Panc1 (cell line): Measurements from ENCODE around the gene XXYLT1. TPM values are rescaled to one million over a fixed set of nuclear protein-coding genes. Genes with fewer than 3 reads are reported as not detected.

Source experiments
- ATAC-seq: fragments of 200-7000 bp; cut with Tn5 transposase; 2 replicates; pipeline ENCODE4 v1.9.1; 2020; ENCODE audit warnings: mild to moderate bottlenecking, moderate library complexity
- BruUV-seq: library from RNA; stranded (reverse); fragments of 400-500 nt; replicated peaks from 2 replicates; lab custom pipeline; 2021; lab: Mats Ljungman, UMichigan
- CTCF ChIA-PET: fragments of 300-600 bp; sonication (Branson Sonifier 250); formaldehyde crosslinking; loops from one replicate; lab custom pipeline; 2022; ENCODE audit warnings: antibody characterized with exemption; lab: Charles Lee
- POLR2A ChIA-PET: fragments of 300-600 bp; sonication (Branson Sonifier 250); formaldehyde crosslinking; loops from one replicate; lab custom pipeline; 2022; ENCODE audit warnings: antibody characterized with exemption; lab: Charles Lee
- DNase-seq: peaks from one replicate; pipeline ENCODE4 v3.0.0-alpha.2; 2010; ENCODE audit warnings: low read depth, low spot score
- H3K27ac ChIP-seq: 2 replicates; pipeline ENCODE4 v1.5.1; 2011; ENCODE audit warnings: mild to moderate bottlenecking, low read length, inconsistent platforms
- H3K27me3 ChIP-seq: fragments of 200-500 bp; sonication (Bioruptor generic); 2 replicates; pipeline ENCODE4 v1.6.0; 2014; ENCODE audit warnings: low read length, inconsistent platforms; ENCODE audit not compliant: control insufficient read depth, insufficient read depth
- H3K36me3 ChIP-seq: fragments of 200-500 bp; sonication (Bioruptor generic); 2 replicates; pipeline ENCODE4 v1.5.1; 2014; ENCODE audit warnings: inconsistent platforms, mild to moderate bottlenecking, low read length, moderate library complexity; ENCODE audit not compliant: control insufficient read depth, insufficient read depth
- H3K4me1 ChIP-seq: 2 replicates; pipeline ENCODE4 v1.5.1; 2011; ENCODE audit warnings: inconsistent platforms, mild to moderate bottlenecking, low read length, moderate library complexity; ENCODE audit not compliant: control insufficient read depth, insufficient read depth
- H3K4me3 ChIP-seq, 2 experiments: 2 replicates each; pipeline ENCODE4 v1.5.1; 2011 to 2012; ENCODE audit warnings: low read depth in 2 of 2, low read length in 2 of 2, mild to moderate bottlenecking in 2 of 2, inconsistent platforms in 1 of 2, moderate library complexity in 1 of 2
- H3K9me3 ChIP-seq: fragments of 200-500 bp; sonication (Bioruptor generic); 2 replicates; pipeline ENCODE4 v1.5.1; 2014; ENCODE audit warnings: low read depth, mild to moderate bottlenecking, inconsistent platforms, low read length, moderate library complexity; ENCODE audit not compliant: control insufficient read depth, insufficient read depth
- POLR2AphosphoS5 ChIP-seq: IDR thresholded peaks from 2 replicates; pipeline ENCODE4 v1.6.1; 2012; ENCODE audit warnings: mild to moderate bottlenecking, low read depth, low read length, moderate library complexity
- SIN3A ChIP-seq: IDR thresholded peaks from 2 replicates; pipeline ENCODE4 v1.6.1; 2012; ENCODE audit warnings: low read depth, mild to moderate bottlenecking, low read length, moderate library complexity, borderline replicate concordance; ENCODE audit not compliant: insufficient read depth
- TCF7L2 ChIP-seq: IDR thresholded peaks from 2 replicates; pipeline ENCODE4 v1.6.1; 2011; ENCODE audit warnings: mild to moderate bottlenecking, low read depth, low read length, inconsistent platforms
- in situ Hi-C: cut with HindIII; loops from 2 replicates; pipeline ENCODE4 v1.10.0; 2016; ENCODE audit warnings: low sequenced_read_pairs, low pct_unique_long_range_greater_than_20kb
- intact Hi-C: fragments of 100-400 bp; cut with micrococcal nuclease; formaldehyde crosslinking; loops from one replicate; pipeline ENCODE4 v1.10.0; 2022; ENCODE audit not compliant: unreplicated experiment
- total RNA-seq: library from RNA; stranded (reverse); gene quantifications from one replicate; pipeline ENCODE4 v1.2.1, GENCODE V29; 2021; ENCODE audit not compliant: unreplicated experiment
- TF ChIP-seq, protein P1 (sequence below), 2 experiments: IDR thresholded peaks; 2 replicates each; pipeline ENCODE4 v1.6.1; 2011 to 2012; ENCODE audit warnings: low read depth in 2 of 2, control low read depth in 1 of 2, low read length in 1 of 2, mild to moderate bottlenecking in 1 of 2, moderate library complexity in 1 of 2; ENCODE audit not compliant: insufficient read depth in 1 of 2
- TF ChIP-seq, protein P2 (sequence below): fragments of 450-650 bp; IDR thresholded peaks from 2 replicates; pipeline ENCODE4 v1.5.1; 2017; ENCODE audit warnings: mild to moderate bottlenecking

XXYLT1 gene
- total RNA-seq, 1 experiment from 2014 or later: 26.0 TPM

DNA sequence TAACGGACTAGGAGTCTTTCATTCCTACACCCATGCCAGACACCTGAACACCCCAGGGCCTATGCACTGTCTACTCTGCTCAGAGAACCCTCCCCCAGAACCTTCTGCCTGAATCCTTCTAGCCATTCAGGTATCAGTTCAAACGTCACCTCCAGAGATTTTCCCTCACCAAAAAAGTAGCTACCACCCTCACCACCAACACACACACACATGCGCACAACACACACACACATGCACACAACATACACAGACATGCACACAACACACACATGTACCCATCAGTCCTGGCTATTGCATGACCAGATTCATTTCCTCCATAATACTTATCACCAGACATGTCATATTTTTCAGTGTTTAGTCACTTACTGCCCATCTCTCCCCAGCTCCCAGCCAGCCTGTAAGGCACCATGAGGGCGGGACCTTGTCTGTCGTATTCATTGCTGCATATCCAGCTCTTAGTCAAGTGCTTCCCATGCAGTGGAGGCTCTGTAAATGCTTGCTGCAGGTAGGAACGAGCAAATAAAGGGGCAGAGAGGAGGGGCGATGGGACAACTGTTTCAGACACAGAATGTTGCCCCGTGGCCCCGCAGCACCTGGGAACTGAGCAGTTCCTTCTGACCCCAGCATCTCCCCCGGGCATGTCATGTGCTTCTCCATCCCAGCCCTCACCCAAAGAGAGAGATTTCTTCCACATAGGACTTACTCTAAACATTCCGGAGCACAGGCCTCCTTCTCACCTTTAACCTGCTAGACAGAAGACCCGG is 29.2 kb downstream of the XXYLT1 start:
- intact Hi-C loops: no loop called here
- no peak overlapping the region for H3K4me3 ChIP-seq
- POLR2A ChIA-PET: no interaction called here
- CTCF ChIA-PET: no interaction called here
- in situ Hi-C loops: no loop called here
- ATAC-seq (no peak), DNase-seq (no peak)
- no peaks in the 10 kb centered on the region for H3K36me3 ChIP-seq
- TF ChIP-seq POLR2AphosphoS5: no peak
- TF ChIP-seq, protein P1, sequence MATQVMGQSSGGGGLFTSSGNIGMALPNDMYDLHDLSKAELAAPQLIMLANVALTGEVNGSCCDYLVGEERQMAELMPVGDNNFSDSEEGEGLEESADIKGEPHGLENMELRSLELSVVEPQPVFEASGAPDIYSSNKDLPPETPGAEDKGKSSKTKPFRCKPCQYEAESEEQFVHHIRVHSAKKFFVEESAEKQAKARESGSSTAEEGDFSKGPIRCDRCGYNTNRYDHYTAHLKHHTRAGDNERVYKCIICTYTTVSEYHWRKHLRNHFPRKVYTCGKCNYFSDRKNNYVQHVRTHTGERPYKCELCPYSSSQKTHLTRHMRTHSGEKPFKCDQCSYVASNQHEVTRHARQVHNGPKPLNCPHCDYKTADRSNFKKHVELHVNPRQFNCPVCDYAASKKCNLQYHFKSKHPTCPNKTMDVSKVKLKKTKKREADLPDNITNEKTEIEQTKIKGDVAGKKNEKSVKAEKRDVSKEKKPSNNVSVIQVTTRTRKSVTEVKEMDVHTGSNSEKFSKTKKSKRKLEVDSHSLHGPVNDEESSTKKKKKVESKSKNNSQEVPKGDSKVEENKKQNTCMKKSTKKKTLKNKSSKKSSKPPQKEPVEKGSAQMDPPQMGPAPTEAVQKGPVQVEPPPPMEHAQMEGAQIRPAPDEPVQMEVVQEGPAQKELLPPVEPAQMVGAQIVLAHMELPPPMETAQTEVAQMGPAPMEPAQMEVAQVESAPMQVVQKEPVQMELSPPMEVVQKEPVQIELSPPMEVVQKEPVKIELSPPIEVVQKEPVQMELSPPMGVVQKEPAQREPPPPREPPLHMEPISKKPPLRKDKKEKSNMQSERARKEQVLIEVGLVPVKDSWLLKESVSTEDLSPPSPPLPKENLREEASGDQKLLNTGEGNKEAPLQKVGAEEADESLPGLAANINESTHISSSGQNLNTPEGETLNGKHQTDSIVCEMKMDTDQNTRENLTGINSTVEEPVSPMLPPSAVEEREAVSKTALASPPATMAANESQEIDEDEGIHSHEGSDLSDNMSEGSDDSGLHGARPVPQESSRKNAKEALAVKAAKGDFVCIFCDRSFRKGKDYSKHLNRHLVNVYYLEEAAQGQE (IDR thresholded peaks at IDR 0.05; ENCODE audit: insufficient read depth in 1 of 2, low read depth in 2 of 2, low read length in 1 of 2): no peak
- no peak overlapping the region for H3K27ac ChIP-seq
- H3K27me3 ChIP-seq: no peaks in the 10 kb centered on the region
- H3K9me3 ChIP-seq: no peaks in the 10 kb centered on the region
- BruUV-seq: no TSS peak
- H3K4me1 ChIP-seq: no peaks in the 10 kb centered on the region

DNA sequence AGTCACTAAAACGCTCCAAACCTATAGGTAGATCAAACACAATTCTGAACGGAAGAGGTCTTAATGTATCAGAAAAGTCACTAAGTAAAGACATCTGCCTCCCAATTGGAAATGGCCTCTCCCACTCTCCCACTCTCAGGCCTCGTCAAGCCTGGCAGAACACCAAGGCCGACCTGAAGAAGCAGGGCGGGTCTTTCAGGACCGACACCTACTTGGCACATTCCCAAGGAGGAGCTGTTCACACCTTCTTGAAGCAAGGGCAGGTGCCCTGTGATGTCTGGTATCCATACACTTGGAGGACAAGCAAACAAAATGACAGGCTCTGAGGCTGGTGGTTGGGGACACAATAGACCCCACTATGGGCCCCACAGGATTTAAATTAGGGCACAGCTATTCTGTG is 30.0 kb downstream of the XXYLT1 start:
- BruUV-seq: no TSS peak
- no peak for ATAC-seq
- POLR2A ChIA-PET: no interaction called here

More for the DNA sequence above, 30.0 kb downstream of the XXYLT1 start:
- CTCF ChIA-PET: no interaction called here
- no peaks in the 10 kb centered on the region for H3K36me3 ChIP-seq
- H3K4me1 ChIP-seq: no peaks in the 10 kb centered on the region
- DNase-seq: no peak
- H3K4me3 ChIP-seq: no peak overlapping the region
- H3K9me3 ChIP-seq: no peaks in the 10 kb centered on the region
- H3K27ac ChIP-seq: no peak overlapping the region
- intact Hi-C loops: no loop called here
- no peak for TF ChIP-seq POLR2AphosphoS5
- no peak for TF ChIP-seq SIN3A
- TF ChIP-seq, protein P1 (IDR thresholded peaks at IDR 0.05; ENCODE audit: insufficient read depth in 1 of 2, low read depth in 2 of 2, low read length in 1 of 2): no peak
- TF ChIP-seq TCF7L2: no peak
- TF ChIP-seq, protein P2, sequence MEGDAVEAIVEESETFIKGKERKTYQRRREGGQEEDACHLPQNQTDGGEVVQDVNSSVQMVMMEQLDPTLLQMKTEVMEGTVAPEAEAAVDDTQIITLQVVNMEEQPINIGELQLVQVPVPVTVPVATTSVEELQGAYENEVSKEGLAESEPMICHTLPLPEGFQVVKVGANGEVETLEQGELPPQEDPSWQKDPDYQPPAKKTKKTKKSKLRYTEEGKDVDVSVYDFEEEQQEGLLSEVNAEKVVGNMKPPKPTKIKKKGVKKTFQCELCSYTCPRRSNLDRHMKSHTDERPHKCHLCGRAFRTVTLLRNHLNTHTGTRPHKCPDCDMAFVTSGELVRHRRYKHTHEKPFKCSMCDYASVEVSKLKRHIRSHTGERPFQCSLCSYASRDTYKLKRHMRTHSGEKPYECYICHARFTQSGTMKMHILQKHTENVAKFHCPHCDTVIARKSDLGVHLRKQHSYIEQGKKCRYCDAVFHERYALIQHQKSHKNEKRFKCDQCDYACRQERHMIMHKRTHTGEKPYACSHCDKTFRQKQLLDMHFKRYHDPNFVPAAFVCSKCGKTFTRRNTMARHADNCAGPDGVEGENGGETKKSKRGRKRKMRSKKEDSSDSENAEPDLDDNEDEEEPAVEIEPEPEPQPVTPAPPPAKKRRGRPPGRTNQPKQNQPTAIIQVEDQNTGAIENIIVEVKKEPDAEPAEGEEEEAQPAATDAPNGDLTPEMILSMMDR: no peak
- in situ Hi-C loops: no loop called here
- H3K27me3 ChIP-seq: no peaks in the 10 kb centered on the region
